Endothelial cell of umbilical vein (primary cell): ENCODE data around the gene LRRC8E. TPM values are rescaled to one million over a fixed set of nuclear protein-coding genes. Genes with fewer than 3 reads are reported as not detected.

ENCODE experiments used
- BruUV-seq: library from RNA; stranded (reverse); fragments of 400-500 nt; replicated peaks from 2 replicates; lab custom pipeline; 2021; lab: Mats Ljungman, UMichigan
- CTCF ChIA-PET: fragments of 300-600, 350-600 bp; sonication (Branson Sonifier 250); formaldehyde crosslinking; loops from one replicate; lab custom pipeline; 2021; ENCODE audit warnings: antibody characterized with exemption, inconsistent platforms; lab: Charles Lee
- POLR2A ChIA-PET: fragments of 300-600, 350-600 bp; sonication (Branson Sonifier 250); formaldehyde crosslinking; loops from one replicate; lab custom pipeline; 2021; ENCODE audit warnings: antibody characterized with exemption, inconsistent platforms; lab: Charles Lee
- DNase-seq: peaks from one replicate; pipeline ENCODE4 v3.0.0-alpha.2; 2011; ENCODE audit warnings: low read depth, low spot score
- FAIRE-seq: peaks from 2 replicates; lab custom pipeline; 2011; peaks lifted over from hg19 to GRCh38; lab: Jason Lieb, UNC
- H2AFZ ChIP-seq: 2 replicates; pipeline ENCODE4 v1.6.0; 2012; ENCODE audit warnings: low read depth, low read length, control low read depth, inconsistent platforms
- H3K27ac ChIP-seq: 2 replicates; pipeline ENCODE4 v1.5.1; 2011; ENCODE audit warnings: low read depth, mild to moderate bottlenecking, control low read depth, low read length, moderate library complexity; ENCODE audit not compliant: insufficient read depth
- H3K27me3 ChIP-seq, 2 experiments: 2 replicates each; pipeline versions ENCODE4 v1.6.0 to v1.6.1; 2011; ENCODE audit warnings: low read length in 2 of 2, mixed read lengths in 1 of 2; ENCODE audit not compliant: control insufficient read depth in 2 of 2, insufficient read depth in 2 of 2
- H3K36me3 ChIP-seq, 2 experiments: 2 replicates in 1 of 2; 3 replicates in 1 of 2; pipeline ENCODE4 v1.5.1; 2011; ENCODE audit warnings: low read length in 2 of 2, mild to moderate bottlenecking in 1 of 2, moderate library complexity in 1 of 2; ENCODE audit not compliant: control insufficient read depth in 2 of 2, insufficient read depth in 2 of 2; ENCODE audit errors: extremely low read depth in 1 of 2
- H3K4me1 ChIP-seq: 3 replicates; pipeline ENCODE4 v1.5.1; 2011; ENCODE audit warnings: mild to moderate bottlenecking, low read length; ENCODE audit not compliant: control insufficient read depth, insufficient read depth; ENCODE audit errors: extremely low read depth
- H3K4me2 ChIP-seq: 2 replicates; pipeline ENCODE4 v1.6.1; 2011; ENCODE audit warnings: low read length, control low read depth, mixed read lengths; ENCODE audit not compliant: insufficient read depth
- H3K4me3 ChIP-seq, 3 experiments: fragments of 200-600 bp in 1 of 3; sonication (generic), shearing (Covaris generic) in 1 of 3; replicated peaks in 1 of 3; 2 replicates each; pipeline ENCODE4 v1.5.1; 2011 to 2016; ENCODE audit warnings: control low read depth in 3 of 3, low read length in 3 of 3, mild to moderate bottlenecking in 2 of 3, inconsistent platforms in 1 of 3, low read depth in 1 of 3, moderate library complexity in 1 of 3; ENCODE audit not compliant: insufficient read depth in 1 of 3
- H3K79me2 ChIP-seq: 2 replicates; pipeline ENCODE4 v1.6.0; 2012; ENCODE audit warnings: low read length, inconsistent platforms; ENCODE audit not compliant: control insufficient read depth, insufficient read depth
- H3K9ac ChIP-seq: replicated peaks from 2 replicates; pipeline ENCODE3; 2011; ENCODE audit warnings: low read length, control low read depth; ENCODE audit not compliant: insufficient read depth; ENCODE audit errors: extremely low read depth
- H3K9me1 ChIP-seq: replicated peaks from 3 replicates; pipeline ENCODE4 v1.6.0; 2011; ENCODE audit warnings: mild to moderate bottlenecking, low read length; ENCODE audit not compliant: control insufficient read depth, insufficient read depth; ENCODE audit errors: extremely low read depth
- H3K9me3 ChIP-seq: replicated peaks from 2 replicates; pipeline ENCODE4 v1.5.1; 2012; ENCODE audit warnings: low read length, inconsistent platforms; ENCODE audit not compliant: control insufficient read depth, insufficient read depth
- H4K20me1 ChIP-seq: replicated peaks from 2 replicates; pipeline ENCODE3; 2011; ENCODE audit warnings: mild to moderate bottlenecking, low read length; ENCODE audit not compliant: control insufficient read depth, insufficient read depth; ENCODE audit errors: extremely low read depth
- EZH2 ChIP-seq: IDR thresholded peaks from 2 replicates; pipeline ENCODE4 v1.6.1; 2012; ENCODE audit warnings: borderline replicate concordance, low read depth, mild to moderate bottlenecking, moderate library complexity, low read length, inconsistent platforms; ENCODE audit not compliant: severe bottlenecking
- FOS ChIP-seq: IDR thresholded peaks from 2 replicates; pipeline ENCODE4 v1.6.1; 2011; ENCODE audit warnings: mild to moderate bottlenecking, low read length, moderate library complexity, borderline replicate concordance; ENCODE audit not compliant: insufficient read depth
- GATA2 ChIP-seq: IDR thresholded peaks from 2 replicates; pipeline ENCODE4 v1.7.0; 2011; ENCODE audit warnings: low read depth, mild to moderate bottlenecking, moderate library complexity, mixed read lengths, low read length; ENCODE audit not compliant: insufficient read length, insufficient read depth
- JUN ChIP-seq: IDR thresholded peaks from 2 replicates; pipeline ENCODE4 v1.6.1; 2011; ENCODE audit warnings: borderline replicate concordance, low read depth; ENCODE audit not compliant: insufficient read length, insufficient read depth
- MYC ChIP-seq: IDR thresholded peaks from one replicate; pipeline ENCODE4 v1.6.1; 2011; ENCODE audit warnings: mild to moderate bottlenecking, low read depth, low read length
- POLR2A ChIP-seq: IDR thresholded peaks from 2 replicates; pipeline ENCODE4 v1.6.1; 2012; ENCODE audit warnings: low read depth, mild to moderate bottlenecking, control low read depth, low read length
- POLR2AphosphoS5 ChIP-seq: IDR thresholded peaks from 2 replicates; pipeline ENCODE4 v1.6.1; 2012; ENCODE audit warnings: low read depth, mild to moderate bottlenecking, control low read depth, low read length, moderate library complexity; ENCODE audit not compliant: insufficient read depth
- dilution Hi-C: fragments of 300-500 bp; cut with MboI; formaldehyde crosslinking; loops from one replicate; pipeline ENCODE4 v1.15.0; 2019; ENCODE audit warnings: low sequenced_read_pairs; ENCODE audit not compliant: extremely low pct_ligation_motif_present
- intact Hi-C: fragments of 100-400 bp; cut with micrococcal nuclease; formaldehyde crosslinking; loops from one replicate; pipeline ENCODE4 v1.10.0; 2022
- polyA plus RNA-seq, 4 experiments: library from polyadenylated mRNA; depleted of rRNA in 3 of 4; stranded (reverse) in 3 of 4; unstranded in 1 of 4; fragments of >200 nt; gene quantifications; 2 replicates each; pipeline versions ENCODE4 v1.2.1 to v1.2.3, GENCODE V29; 2011 to 2012; ENCODE audit warnings: missing spikeins in 1 of 4
- total RNA-seq: library from RNA; stranded (reverse); gene quantifications from 2 replicates; pipeline ENCODE4 v1.2.3, GENCODE V29; 2021
- TF ChIP-seq, protein P1 (sequence below), 2 donors: IDR thresholded peaks; 1 replicate in 1 of 2; 2 replicates in 1 of 2; pipeline ENCODE4 v1.5.1; 2011; ENCODE audit warnings: low read length in 2 of 2, mild to moderate bottlenecking in 2 of 2, moderate library complexity in 2 of 2, control low read depth in 1 of 2, inconsistent platforms in 1 of 2, low read depth in 1 of 2; ENCODE audit not compliant: insufficient read depth in 1 of 2; ENCODE audit errors: extremely low read depth in 1 of 2
- TF ChIP-seq, protein P2 (sequence below): IDR thresholded peaks from 2 replicates; pipeline ENCODE4 v1.6.1; 2011; ENCODE audit not compliant: insufficient read depth, insufficient read length

LRRC8E gene
- total and polyA plus RNA-seq, 2 donors (not counting 3 experiments of a cell fraction or from before 2014, with no cell fraction given): 1.1 to 1.6 TPM

DNA sequence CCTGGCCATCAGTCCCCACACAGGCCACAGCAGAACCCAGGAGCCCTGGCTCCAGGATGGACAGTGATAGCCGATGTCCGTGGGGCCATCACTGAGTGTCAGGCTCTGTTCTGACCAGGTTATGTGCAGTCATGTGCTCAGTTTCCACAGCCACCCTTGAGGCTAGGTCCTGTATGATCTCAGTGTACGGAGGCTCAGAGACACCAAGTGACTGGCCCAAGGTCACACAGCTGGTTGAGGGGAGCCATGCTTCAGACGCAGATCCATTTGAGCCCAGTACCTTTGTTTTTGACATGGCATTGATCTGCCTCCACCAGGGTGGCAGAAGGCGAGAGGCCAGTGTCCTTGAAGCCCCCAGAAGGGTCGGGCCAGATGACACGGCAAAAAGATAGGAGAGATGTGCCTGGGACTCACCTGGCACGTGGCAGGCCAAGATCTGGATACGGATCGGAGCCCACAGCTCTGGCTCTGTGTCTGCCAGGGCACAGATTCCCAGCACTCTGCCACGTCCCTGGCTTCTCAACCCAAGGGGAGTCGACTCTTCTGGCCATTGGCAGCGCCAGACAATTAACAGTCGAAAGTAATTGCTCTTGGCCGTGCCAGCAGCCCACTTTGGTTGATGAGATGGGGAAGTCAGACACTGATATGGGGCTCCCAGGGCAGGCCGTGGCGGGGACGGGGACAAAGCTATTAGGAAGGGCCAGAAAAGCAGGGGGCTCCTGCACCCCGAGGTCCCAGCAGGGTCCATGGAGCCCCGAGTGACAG, 42.7 kb upstream of the LRRC8E start:
- Histone ChIP-seq H2AFZ (no peak overlapping the region), H3K9me1 (no peaks in the 10 kb centered on the region), H3K4me1 (no peaks in the 10 kb centered on the region), H3K27me3 (no peaks in the 10 kb centered on the region), H3K4me2 (no peak overlapping the region), H4K20me1 (no peaks in the 10 kb centered on the region), H3K36me3 (no peaks in the 10 kb centered on the region), H3K4me3 (no peak overlapping the region), H3K9ac (no peak overlapping the region), H3K27ac (no peak overlapping the region), H3K79me2 (no peaks in the 10 kb centered on the region), H3K9me3 (no peaks in the 10 kb centered on the region)
- dilution Hi-C loops (no loop called here), intact Hi-C loops (no loop called here)
- DNase-seq: no peak
- ChIA-PET CTCF (no interaction called here), POLR2A (no interaction called here)
- no peak for FAIRE-seq
- TF ChIP-seq POLR2A (no peak), POLR2AphosphoS5 (no peak), JUN (no peak), GATA2 (no peak), EZH2 (no peak), FOS (no peak), MYC (no peak)
- TF ChIP-seq, protein P1, sequence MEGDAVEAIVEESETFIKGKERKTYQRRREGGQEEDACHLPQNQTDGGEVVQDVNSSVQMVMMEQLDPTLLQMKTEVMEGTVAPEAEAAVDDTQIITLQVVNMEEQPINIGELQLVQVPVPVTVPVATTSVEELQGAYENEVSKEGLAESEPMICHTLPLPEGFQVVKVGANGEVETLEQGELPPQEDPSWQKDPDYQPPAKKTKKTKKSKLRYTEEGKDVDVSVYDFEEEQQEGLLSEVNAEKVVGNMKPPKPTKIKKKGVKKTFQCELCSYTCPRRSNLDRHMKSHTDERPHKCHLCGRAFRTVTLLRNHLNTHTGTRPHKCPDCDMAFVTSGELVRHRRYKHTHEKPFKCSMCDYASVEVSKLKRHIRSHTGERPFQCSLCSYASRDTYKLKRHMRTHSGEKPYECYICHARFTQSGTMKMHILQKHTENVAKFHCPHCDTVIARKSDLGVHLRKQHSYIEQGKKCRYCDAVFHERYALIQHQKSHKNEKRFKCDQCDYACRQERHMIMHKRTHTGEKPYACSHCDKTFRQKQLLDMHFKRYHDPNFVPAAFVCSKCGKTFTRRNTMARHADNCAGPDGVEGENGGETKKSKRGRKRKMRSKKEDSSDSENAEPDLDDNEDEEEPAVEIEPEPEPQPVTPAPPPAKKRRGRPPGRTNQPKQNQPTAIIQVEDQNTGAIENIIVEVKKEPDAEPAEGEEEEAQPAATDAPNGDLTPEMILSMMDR (IDR thresholded peaks at IDR 0.05; ENCODE audit: extremely low read depth in 1 of 2, insufficient read depth in 1 of 2, low read depth in 1 of 2, low read length in 2 of 2): no peak
- TF ChIP-seq, protein P2, sequence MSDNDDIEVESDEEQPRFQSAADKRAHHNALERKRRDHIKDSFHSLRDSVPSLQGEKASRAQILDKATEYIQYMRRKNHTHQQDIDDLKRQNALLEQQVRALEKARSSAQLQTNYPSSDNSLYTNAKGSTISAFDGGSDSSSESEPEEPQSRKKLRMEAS: no peak
- BruUV-seq: no TSS peak
